ENCODE results near the gene FAM171A1.

Gene FAM171A1

GRCh38 chr10:15265558-15265957 is 105.5 kb downstream of the FAM171A1 start:
- TF ChIP-seq EZH2phosphoT487 (IDR thresholded peaks at IDR 0.05; ENCODE audit: low read depth) (no peak), CTCF (IDR thresholded peaks at IDR 0.05; ENCODE audit: low read depth, low read length) (no peak)
- Histone ChIP-seq H3K9me3 (ENCODE audit: insufficient read depth, low read length) (no peaks in the 10 kb centered on the region), H3K79me2 (ENCODE audit: low read length) (no peaks in the 10 kb centered on the region), H3K9ac (ENCODE audit: low read length) (no peak overlapping the region), H4K20me1 (ENCODE audit: insufficient read depth, low read length) (no peaks in the 10 kb centered on the region), H3K27ac (ENCODE audit: low read length) (no peak overlapping the region), H3K4me2 (ENCODE audit: low read length) (no peak overlapping the region), H3K27me3 (ENCODE audit: low read depth, low read length) (no peaks in the 10 kb centered on the region), H3K36me3 (replicated peaks; ENCODE audit: low read depth, low read length) (no peaks in the 10 kb centered on the region), H2AFZ (ENCODE audit: low read depth, low read length) (no peak overlapping the region), H3K4me1 (ENCODE audit: low read length) (peaks cover 14% of the 10 kb centered on the region), H3K4me3 (ENCODE audit: low read length) (no peak overlapping the region)

DNA sequence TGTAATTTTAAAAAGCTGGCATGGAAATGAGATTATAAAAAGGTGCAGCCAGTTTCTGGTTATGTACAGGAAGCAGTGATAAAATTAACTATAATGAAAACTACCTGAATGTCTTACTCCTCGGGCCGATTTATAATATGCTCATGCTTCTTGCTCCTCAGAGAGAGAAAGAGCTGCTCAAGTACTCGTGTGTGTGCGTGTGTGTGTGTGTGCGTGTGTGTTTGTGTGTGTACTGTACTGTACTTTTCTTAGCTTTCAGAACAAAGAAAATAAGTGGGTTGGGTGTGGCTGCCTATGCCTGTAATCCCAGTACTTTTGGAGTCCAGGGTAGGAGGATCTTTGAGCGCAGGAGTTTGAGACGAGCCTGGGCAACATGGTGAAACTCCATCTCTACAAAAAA is 106.0 kb downstream of the FAM171A1 start:
- Histone ChIP-seq H3K4me1 (ENCODE audit: low read length) (peaks cover 14% of the 10 kb centered on the region), H2AFZ (ENCODE audit: low read depth, low read length) (no peak overlapping the region), H3K27ac (ENCODE audit: low read length) (no peak overlapping the region), H3K4me2 (ENCODE audit: low read length) (no peak overlapping the region), H3K36me3 (replicated peaks; ENCODE audit: low read depth, low read length) (no peaks in the 10 kb centered on the region), H3K4me3 (ENCODE audit: low read length) (no peak overlapping the region), H3K9me3 (ENCODE audit: insufficient read depth, low read length) (no peaks in the 10 kb centered on the region), H3K79me2 (ENCODE audit: low read length) (no peaks in the 10 kb centered on the region), H4K20me1 (ENCODE audit: insufficient read depth, low read length) (no peaks in the 10 kb centered on the region), H3K9ac (ENCODE audit: low read length) (no peak overlapping the region), H3K27me3 (ENCODE audit: low read depth, low read length) (no peaks in the 10 kb centered on the region)
- no peak for TF ChIP-seq CTCF (IDR thresholded peaks at IDR 0.05; ENCODE audit: low read depth, low read length)
- no peak for TF ChIP-seq EZH2phosphoT487 (IDR thresholded peaks at IDR 0.05; ENCODE audit: low read depth)

DNA sequence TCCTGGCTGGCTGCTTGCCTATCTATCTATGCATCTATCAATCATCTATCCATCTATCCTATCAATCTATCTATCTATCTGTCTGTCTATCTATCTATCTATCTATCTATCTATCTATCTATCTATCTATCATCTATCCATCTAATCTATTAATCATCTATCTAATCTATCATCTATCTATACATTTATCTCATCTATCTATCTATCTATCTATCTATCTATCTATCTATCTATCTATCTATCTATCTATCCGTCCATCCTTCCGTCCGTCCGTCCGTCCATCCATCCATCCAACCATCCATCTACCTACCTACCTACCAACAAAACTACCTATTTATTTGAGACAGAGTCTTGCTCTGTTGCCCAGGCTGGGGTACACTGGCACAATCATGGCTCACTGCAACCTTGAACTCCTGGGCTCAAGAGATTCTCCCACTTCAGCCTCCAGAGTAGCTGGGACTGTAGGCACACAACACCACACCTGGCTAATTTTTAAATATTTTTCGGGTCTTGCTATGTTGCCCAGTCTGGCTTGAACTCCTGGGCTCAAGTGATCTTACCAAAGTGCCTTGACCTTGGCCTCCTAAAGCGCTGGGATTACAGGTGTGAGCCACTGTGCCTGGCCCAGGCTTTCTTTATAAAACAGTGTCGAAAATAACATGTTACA is 107.3 kb downstream of the FAM171A1 start:
- H3K27me3 ChIP-seq (ENCODE audit: low read depth, low read length): no peaks in the 10 kb centered on the region
- peaks cover 14% of the 10 kb centered on the region for H3K4me1 ChIP-seq (ENCODE audit: low read length)
- no peaks in the 10 kb centered on the region for H3K9me3 ChIP-seq (ENCODE audit: insufficient read depth, low read length)
- TF ChIP-seq EZH2phosphoT487 (IDR thresholded peaks at IDR 0.05; ENCODE audit: low read depth) (no peak), CTCF (IDR thresholded peaks at IDR 0.05; ENCODE audit: low read depth, low read length) (no peak)
- H3K4me3 ChIP-seq (ENCODE audit: low read length): no peak overlapping the region
- H4K20me1 ChIP-seq (ENCODE audit: insufficient read depth, low read length): no peaks in the 10 kb centered on the region
- H3K4me2 ChIP-seq (ENCODE audit: low read length): no peak overlapping the region
- H3K9ac ChIP-seq (ENCODE audit: low read length): no peak overlapping the region
- H3K36me3 ChIP-seq (replicated peaks; ENCODE audit: low read depth, low read length): no peaks in the 10 kb centered on the region
- H3K27ac ChIP-seq (ENCODE audit: low read length): no peak overlapping the region
- H3K79me2 ChIP-seq (ENCODE audit: low read length): no peaks in the 10 kb centered on the region
- no peak overlapping the region for H2AFZ ChIP-seq (ENCODE audit: low read depth, low read length)

GRCh38 chr10:15262036-15262713 is 108.9 kb downstream of the FAM171A1 start:
- Histone ChIP-seq H3K4me3 (ENCODE audit: low read length) (no peak overlapping the region), H3K79me2 (ENCODE audit: low read length) (no peaks in the 10 kb centered on the region), H2AFZ (ENCODE audit: low read depth, low read length) (peak overlapping the region; percentile 34), H3K9me3 (ENCODE audit: insufficient read depth, low read length) (no peaks in the 10 kb centered on the region), H3K27ac (ENCODE audit: low read length) (no peak overlapping the region), H3K27me3 (ENCODE audit: low read depth, low read length) (no peaks in the 10 kb centered on the region), H3K4me2 (ENCODE audit: low read length) (peak overlapping the region; percentile 62), H3K9ac (ENCODE audit: low read length) (no peak overlapping the region), H4K20me1 (ENCODE audit: insufficient read depth, low read length) (no peaks in the 10 kb centered on the region), H3K36me3 (replicated peaks; ENCODE audit: low read depth, low read length) (no peaks in the 10 kb centered on the region), H3K4me1 (ENCODE audit: low read length) (peaks cover 14% of the 10 kb centered on the region)
- TF ChIP-seq CTCF (IDR thresholded peaks at IDR 0.05; ENCODE audit: low read depth, low read length) (peak; percentile 47), EZH2phosphoT487 (IDR thresholded peaks at IDR 0.05; ENCODE audit: low read depth) (no peak)

Data from OCI-LY3 (cell line).